GM18498 (cell line): ENCODE data around the gene CHAF1B.

Source experiments
- ATAC-seq: cut with Tn5 transposase; IDR thresholded peaks from one replicate; pipeline ENCODE4 v1.9.1; 2021; ENCODE audit warnings: mild to moderate bottlenecking, moderate library complexity; ENCODE audit not compliant: unreplicated experiment

CHAF1B gene

DNA sequence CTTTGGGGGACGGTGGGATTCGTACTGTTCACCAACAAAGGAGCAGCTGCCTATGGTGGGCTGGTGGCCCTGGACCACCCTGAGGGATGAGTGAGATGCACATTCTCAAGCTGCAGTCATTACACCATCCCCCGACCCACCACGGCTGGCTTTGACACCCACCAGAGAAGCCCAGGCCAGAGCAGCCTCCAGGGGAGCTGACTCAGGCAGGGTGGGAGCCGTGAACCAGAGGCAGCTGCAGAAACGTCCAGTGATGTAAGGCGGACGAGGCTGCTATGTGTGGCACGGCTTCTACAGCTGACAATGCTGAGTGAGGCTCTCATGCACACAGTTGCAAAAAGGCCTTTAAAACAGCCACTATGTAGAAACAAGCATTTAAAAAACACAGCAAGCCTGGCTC, 40.1 kb downstream of the CHAF1B start:
- ATAC-seq, result no peak

- no peak for ATAC-seq
These were observed 42.3 kb downstream of the CHAF1B start for GRCh38 chr21:36427502-36427901.

DNA sequence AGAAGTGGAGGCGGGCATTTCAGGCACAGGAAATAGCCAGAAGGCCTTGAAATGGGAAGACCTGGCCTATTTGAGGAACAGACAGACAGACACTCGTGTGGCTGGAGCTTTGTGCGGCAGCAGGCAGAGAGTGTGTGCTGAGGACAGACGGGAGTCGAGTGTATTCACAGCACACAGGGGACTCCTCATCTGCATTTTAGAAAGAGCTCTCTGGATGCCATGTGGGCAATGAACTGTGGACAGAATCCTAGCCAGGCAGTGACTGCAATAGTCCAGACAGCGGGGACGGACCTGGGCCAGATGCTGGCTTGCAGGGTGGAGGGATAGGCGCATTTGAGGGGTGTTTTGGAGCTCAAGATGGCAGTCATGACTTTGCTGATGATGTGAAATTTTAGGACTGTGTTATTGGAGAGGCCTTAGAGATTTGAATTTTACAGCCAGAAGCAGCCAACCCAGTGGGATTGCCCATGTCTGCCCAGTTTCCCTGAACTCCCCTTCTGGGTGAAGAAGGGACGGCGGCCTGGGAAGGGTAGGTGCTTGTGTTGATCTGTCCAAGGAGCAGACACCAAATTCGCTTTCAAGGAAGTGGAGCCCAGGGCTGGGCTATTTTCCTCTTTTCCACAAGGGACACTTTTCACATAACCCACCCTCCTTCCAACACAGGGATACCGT, 43.7 kb downstream of the CHAF1B start:
- no peak for ATAC-seq

DNA sequence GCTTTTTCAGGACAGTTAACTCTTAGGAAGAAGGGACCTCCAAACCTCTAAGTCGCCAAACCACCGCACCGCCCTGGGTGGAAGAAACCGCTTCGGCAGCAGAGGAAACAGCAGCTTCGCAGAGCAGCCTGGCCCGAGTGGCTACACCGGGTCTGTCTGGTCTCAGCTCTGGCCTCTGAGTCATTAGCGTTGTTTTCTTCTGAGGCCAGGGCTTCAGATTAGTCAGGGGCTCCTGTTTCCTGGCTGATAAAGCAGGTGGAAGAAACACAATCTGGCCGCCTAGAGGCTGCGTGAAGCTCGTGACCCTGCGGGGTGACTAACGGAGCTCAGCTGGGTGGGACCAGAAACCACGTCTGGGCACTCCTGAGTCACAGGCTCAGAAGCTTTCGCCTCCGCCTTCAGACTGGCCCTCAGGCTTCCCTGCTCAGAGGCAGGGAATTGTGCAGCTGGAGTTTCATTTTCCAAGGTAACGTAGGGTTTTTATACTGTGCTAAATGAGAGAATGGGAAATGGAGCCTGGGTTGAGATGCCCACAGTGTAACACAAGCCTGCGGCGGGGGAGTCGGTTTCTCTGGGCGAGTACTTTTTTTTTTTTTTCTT, 44.9 kb downstream of the CHAF1B start:
- ATAC-seq, result peak; percentile 87

DNA sequence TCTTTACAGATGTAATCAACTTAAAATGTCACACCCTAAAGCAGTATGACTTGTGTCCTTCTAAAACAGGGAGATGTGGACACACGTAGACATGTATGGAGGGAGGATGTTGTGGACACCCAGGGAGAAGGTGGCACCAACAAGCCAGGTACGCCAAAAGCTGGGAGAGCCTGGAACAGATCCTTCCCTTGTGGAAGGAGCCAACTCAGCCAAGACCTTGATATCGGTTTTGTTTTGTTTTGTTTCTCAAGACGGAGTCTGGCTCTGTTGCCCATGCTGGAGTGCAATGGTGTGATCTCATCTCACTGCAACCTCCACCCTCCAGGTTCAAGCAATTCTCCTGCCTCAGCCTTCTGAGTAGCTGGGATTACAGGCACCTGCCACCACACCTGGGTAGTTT, 45.6 kb downstream of the CHAF1B start:
- no peak for ATAC-seq

DNA sequence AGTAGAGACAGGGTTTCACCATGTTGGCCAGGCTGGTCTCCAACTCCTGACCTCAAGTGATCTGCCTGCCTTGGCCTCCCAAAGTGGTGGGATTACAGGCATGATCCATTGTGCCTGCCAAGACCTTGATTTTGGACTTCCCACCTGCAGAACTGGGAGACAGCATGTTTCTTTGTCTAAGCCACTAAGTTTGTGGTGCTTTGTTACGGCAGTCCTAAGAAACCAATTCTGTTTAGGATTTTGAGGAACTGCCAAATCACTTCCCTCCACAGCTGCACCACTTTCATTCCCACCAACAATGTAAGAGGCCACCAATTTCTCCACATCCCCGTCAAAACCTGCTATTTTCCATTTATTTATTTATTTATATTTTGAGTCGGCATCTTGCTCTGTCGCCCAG, 46.1 kb downstream of the CHAF1B start:
- no peak for ATAC-seq

DNA sequence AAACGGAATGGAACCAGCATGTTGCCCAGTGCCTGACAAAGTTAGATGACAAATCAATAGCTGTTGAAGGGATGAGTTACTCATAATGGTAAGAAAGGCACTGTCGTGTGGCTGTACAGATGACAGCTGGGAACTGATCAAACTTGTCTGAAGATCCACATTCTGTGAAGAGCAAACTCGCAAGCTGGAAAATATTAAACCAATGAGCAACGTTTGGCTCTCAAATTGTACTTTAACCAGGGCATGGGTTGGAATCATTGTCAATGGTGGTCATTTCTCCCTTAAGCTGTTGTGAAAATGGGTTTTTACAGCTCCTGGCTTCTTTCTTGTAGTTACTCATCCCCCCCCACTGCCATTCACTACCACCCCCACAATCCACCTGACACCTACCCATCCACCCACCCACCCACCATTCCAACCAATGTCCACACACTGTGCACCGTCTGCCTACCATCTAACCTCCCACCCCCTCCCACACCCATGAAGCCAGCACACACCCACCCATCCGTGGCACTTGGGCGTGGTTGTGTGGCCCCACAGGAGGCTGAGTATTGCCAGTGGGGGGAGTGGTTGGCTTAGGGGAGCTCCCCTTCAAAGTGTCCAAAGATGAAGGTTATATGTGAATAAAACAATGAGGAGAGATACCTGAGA, 48.0 kb downstream of the CHAF1B start:
- no peak for ATAC-seq

DNA sequence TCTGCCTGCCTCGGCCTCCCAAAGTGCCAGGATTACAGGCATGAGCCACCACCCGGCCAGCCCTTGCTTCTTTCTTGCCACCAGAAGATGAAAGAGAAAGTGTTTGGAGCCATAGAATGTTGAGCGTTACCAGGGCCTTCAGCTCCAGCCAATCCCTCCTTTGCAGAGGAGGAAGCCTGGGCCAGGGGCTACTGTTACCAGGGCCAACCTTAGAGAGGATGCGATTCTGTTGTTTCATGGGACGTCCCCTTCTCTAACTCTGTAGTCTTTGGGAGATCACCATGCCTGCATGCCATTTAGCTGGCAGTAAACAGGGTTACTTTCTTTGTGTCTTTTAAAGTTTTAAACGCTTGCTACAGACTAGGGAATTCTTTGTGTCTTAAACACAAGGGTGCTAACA, 49.0 kb downstream of the CHAF1B start:
- ATAC-seq, result no peak

- no peak for ATAC-seq
These were observed 51.9 kb downstream of the CHAF1B start for GRCh38 chr21:36436829-36437744.

GRCh38 chr21:36437745-36438128, 52.5 kb downstream of the CHAF1B start:
- no peak for ATAC-seq

- no peak for ATAC-seq
These were observed 56.5 kb downstream of the CHAF1B start for GRCh38 chr21:36441715-36442114.

- no peak for ATAC-seq
These were observed 61.1 kb downstream of the CHAF1B start for GRCh38 chr21:36446301-36446700.

DNA sequence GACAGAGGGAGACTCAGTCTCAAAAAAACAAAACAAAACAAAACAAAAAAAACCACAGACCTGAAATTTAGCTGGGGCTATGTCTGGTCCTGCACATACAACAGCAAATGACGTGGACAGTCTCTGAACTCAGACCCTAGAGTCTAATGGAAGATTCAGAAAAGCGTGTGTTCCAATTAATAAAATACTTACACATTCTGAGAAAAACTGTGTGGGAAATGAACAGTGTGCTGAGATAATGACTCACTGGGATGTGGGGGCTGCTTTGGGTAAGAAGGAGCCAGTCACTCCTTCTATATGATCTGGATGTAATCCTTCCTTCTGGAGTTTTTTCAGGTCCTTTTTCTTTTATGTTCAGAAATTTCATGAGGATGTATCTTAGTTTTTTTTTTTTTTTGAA, 65.3 kb downstream of the CHAF1B start:
- ATAC-seq, result no peak

DNA sequence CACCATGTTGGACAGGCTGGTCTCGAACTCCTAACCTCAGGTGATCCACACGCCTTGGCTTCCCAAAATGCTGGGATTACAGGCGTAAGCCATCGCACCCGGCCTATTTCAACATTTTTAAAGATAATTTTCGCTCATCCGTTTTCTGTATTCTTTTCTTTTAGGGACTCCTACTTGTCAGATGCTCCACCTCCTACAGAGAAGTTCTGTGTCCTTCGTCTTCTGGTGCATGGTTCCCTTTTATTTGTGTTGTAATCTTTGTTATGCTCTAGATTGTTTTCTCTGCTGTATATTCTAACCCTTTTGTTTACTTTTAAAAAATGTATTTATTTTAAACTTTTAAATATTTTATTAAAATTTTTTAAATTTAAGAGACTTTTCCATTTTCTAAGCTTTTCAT, 66.3 kb downstream of the CHAF1B start:
- no peak for ATAC-seq

- no peak for ATAC-seq
These were observed 67.2 kb downstream of the CHAF1B start for GRCh38 chr21:36452281-36452825.

DNA sequence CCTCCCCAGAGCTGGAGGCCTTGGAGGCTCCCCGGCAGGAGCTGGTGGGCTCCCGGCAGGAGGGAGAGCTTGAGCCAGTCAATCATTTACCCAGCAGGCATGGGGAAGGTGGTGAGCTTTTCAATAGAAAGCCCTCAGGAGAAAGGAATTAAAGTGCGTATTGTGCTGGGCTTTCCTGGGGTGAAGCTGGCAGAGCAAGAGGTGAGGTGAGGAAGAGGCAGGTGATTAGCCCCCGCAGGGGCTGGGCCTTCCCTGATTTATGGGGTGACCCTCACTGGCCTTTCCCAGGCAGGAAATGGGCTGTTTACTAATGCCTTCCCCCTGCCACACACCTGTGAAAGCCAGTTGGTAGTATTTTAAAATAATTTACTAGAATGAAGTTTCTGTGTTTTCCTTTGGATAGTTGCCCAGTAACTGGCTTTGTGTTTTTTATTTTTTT, 68.9 kb downstream of the CHAF1B start:
- no peak for ATAC-seq

GRCh38 chr21:36454706-36455105, 69.5 kb downstream of the CHAF1B start:
- ATAC-seq, result no peak

GRCh38 chr21:36456729-36457414, 71.7 kb downstream of the CHAF1B start:
- no peak for ATAC-seq

GRCh38 chr21:36459098-36459497, 73.9 kb downstream of the CHAF1B start:
- ATAC-seq, result no peak

DNA sequence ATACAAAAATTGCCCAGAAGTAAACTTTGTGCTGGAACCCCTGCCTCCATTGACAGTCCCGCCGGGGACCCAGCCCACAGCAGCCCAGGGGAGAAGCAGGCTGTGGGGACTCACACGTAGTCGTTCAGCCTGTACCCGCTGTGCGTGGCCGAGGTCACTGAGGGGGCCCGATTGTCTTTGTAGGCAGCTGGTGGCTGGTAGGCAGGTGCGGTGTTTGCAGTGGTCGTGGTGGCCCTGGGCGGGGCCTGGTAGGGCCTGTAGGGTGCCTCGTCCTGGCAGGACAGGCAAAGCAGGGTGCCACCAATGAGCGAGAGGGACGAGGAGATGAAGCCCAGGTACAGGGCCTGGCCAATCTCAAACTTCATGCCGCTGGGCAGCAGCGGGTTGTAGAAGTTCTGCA, 75.7 kb downstream of the CHAF1B start:
- ATAC-seq, result no peak
